Endothelial cell of umbilical vein (primary cell): ENCODE results near the gene GPR42.

Experiments
- FOS ChIP-seq: IDR thresholded peaks from 2 replicates; pipeline ENCODE4 v1.6.1; 2011; ENCODE audit warnings: mild to moderate bottlenecking, low read length, moderate library complexity, borderline replicate concordance; ENCODE audit not compliant: insufficient read depth
- GATA2 ChIP-seq: IDR thresholded peaks from 2 replicates; pipeline ENCODE4 v1.7.0; 2011; ENCODE audit warnings: low read depth, mild to moderate bottlenecking, moderate library complexity, mixed read lengths, low read length; ENCODE audit not compliant: insufficient read length, insufficient read depth
- JUN ChIP-seq: IDR thresholded peaks from 2 replicates; pipeline ENCODE4 v1.6.1; 2011; ENCODE audit warnings: borderline replicate concordance, low read depth; ENCODE audit not compliant: insufficient read length, insufficient read depth
- MYC ChIP-seq: IDR thresholded peaks from one replicate; pipeline ENCODE4 v1.6.1; 2011; ENCODE audit warnings: mild to moderate bottlenecking, low read depth, low read length
- POLR2A ChIP-seq: IDR thresholded peaks from 2 replicates; pipeline ENCODE4 v1.6.1; 2012; ENCODE audit warnings: low read depth, mild to moderate bottlenecking, control low read depth, low read length
- POLR2AphosphoS5 ChIP-seq: IDR thresholded peaks from 2 replicates; pipeline ENCODE4 v1.6.1; 2012; ENCODE audit warnings: low read depth, mild to moderate bottlenecking, control low read depth, low read length, moderate library complexity; ENCODE audit not compliant: insufficient read depth
- TF ChIP-seq, protein P1 (sequence below), 2 donors: IDR thresholded peaks; 1 replicate in 1 of 2; 2 replicates in 1 of 2; pipeline ENCODE4 v1.5.1; 2011; ENCODE audit warnings: low read length in 2 of 2, mild to moderate bottlenecking in 2 of 2, moderate library complexity in 2 of 2, control low read depth in 1 of 2, inconsistent platforms in 1 of 2, low read depth in 1 of 2; ENCODE audit not compliant: insufficient read depth in 1 of 2; ENCODE audit errors: extremely low read depth in 1 of 2
- TF ChIP-seq, protein P2 (sequence below): IDR thresholded peaks from 2 replicates; pipeline ENCODE4 v1.6.1; 2011; ENCODE audit not compliant: insufficient read depth, insufficient read length

DNA sequence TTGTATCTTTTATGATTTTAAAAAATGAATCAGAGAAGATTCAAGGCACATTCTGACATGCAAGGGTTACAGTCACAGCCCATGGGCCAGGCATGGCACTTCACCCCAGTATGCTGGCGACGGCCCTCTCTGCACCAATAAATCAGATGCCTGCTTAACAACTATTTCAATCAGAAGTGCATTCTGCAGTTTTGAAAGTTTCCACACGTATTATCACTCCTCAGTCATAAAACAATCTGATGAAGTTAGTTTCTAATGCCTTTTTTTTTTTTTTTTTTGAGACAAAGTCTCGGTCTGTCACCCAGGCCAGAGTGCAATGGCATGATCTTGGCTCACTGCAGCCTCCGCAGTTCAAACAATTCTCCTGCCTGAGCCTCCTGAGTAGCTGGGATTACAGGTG is 48.9 kb downstream of the GPR42 start:
- TF ChIP-seq POLR2A (no peak), MYC (no peak), POLR2AphosphoS5 (no peak), JUN (no peak), FOS (no peak), GATA2 (no peak)
- TF ChIP-seq, protein P1, sequence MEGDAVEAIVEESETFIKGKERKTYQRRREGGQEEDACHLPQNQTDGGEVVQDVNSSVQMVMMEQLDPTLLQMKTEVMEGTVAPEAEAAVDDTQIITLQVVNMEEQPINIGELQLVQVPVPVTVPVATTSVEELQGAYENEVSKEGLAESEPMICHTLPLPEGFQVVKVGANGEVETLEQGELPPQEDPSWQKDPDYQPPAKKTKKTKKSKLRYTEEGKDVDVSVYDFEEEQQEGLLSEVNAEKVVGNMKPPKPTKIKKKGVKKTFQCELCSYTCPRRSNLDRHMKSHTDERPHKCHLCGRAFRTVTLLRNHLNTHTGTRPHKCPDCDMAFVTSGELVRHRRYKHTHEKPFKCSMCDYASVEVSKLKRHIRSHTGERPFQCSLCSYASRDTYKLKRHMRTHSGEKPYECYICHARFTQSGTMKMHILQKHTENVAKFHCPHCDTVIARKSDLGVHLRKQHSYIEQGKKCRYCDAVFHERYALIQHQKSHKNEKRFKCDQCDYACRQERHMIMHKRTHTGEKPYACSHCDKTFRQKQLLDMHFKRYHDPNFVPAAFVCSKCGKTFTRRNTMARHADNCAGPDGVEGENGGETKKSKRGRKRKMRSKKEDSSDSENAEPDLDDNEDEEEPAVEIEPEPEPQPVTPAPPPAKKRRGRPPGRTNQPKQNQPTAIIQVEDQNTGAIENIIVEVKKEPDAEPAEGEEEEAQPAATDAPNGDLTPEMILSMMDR (IDR thresholded peaks at IDR 0.05; ENCODE audit: extremely low read depth in 1 of 2, insufficient read depth in 1 of 2, low read depth in 1 of 2, low read length in 2 of 2) = no peak
- TF ChIP-seq, protein P2, sequence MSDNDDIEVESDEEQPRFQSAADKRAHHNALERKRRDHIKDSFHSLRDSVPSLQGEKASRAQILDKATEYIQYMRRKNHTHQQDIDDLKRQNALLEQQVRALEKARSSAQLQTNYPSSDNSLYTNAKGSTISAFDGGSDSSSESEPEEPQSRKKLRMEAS = no peak
